EL (cell line): ENCODE measurements around the gene KDM4D.
"Not testable (repeated sequence)": the region's sequence is repeated elsewhere in the genome, so short reads cannot be mapped to it uniquely, and the experiment has no call there.

Experiments used
- DNase-seq: peaks from one replicate; pipeline ENCODE4 v3.0.0-alpha.2; 2016

KDM4D gene

DNA sequence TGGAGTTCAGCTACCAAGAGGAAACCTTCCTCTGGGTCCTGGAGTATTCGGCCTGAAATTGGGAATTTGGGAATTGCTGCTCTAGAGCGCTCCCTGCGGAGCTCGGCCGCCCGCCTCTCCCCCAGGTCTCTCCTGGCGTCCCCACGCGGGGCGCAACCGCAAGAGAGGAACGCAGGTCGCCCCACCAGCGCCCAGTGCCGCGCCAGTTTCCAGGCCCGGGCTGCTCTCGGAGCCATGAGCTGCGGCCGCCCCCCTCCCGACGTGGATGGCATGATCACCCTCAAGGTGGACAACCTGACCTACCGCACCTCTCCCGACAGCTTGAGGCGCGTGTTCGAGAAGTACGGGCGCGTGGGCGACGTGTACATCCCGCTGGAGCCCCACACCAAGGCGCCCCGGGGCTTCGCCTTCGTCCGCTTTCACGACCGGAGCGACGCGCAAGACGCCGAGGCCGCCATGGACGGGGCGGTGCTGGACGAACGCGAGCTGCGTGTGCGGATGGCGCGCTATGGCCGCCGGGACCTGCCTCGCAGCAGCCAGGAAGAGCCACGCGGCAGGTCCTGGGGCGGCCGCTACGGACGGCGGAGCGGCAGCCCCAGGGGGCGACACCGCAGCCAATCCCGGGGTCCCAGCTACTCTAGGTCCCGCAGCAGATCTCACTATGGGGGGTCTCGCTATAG lies 64.0 kb downstream of the KDM4D start:
- DNase-seq = not testable (repeated sequence)

DNA sequence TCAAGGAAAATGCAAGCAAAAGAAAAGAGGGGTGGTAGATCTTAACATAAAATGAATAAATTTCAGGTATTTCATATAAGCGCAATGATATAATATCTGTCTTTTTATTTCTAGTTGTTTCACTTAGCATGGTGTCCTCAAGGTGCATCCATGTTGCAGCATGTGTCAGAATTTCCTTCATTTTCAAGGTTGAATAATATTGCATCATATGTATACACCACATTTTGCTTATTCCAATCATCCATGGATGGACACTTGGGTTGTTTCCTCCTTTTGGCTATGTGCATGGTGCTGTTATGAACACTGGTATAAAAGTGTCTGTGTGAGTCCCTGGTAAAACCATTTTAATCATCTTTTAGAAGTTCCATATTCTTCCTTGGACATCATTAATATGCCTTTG lies 68.7 kb downstream of the KDM4D start:
- no peak for DNase-seq

DNA sequence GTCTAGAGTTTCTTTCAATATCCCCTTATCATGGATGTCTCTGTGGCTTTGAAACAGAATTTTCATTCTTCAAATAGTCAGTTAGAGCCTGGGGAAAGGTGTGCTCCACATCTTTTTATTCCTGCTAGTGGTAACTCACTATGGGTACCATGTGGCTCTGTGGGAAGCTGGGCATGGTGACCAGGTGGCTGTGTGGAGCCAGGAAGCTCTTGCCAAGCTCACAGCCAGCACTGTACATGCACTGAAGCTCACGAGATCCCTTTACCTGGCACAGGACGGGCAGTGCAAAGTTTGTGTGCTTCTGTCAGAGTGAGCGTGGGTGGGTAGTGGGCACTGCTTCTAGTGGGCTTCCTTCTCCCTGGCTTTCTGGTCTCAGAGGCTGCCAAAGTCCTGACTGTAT lies 69.4 kb downstream of the KDM4D start:
- DNase-seq = no peak

DNA sequence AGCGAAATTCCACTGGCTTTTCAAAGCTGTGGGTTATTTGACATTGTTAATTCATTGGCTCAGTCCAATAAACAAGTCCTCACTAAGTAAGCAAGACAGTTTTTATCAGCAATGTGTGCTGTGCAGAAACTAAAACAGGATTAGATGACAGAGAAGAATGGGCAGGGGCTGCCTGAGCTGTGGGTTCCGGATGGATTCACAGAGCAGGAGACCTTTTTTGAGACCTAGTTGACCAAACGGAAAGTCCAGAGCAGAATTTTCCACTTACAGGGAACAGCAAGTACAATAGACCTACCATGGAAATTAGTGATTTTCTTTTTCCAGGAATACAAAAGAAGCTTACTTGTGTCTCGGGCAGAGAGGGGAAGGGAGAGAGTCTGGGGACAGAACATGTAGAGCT lies 70.5 kb downstream of the KDM4D start:
- DNase-seq = no peak

DNA sequence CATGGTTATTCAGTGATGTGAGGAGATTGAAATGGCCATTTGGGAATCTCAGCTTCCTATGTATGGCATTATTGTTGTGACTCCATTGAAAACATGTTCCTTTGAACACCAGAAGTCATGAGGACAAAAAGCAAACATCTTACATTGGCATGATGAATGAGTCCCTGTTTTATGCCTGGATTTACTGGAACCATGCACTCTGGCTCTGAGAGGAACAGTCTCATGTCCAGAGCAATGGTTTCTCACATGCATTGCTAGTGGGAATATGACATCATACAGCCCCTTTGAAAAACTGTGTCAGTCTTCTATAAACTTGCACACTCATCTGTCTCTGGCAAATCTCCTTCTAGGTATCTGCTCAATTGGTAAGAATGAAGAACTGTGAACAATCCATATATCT lies 72.3 kb downstream of the KDM4D start:
- no peak for DNase-seq
